ENCODE data around the gene EZR.

DNA sequence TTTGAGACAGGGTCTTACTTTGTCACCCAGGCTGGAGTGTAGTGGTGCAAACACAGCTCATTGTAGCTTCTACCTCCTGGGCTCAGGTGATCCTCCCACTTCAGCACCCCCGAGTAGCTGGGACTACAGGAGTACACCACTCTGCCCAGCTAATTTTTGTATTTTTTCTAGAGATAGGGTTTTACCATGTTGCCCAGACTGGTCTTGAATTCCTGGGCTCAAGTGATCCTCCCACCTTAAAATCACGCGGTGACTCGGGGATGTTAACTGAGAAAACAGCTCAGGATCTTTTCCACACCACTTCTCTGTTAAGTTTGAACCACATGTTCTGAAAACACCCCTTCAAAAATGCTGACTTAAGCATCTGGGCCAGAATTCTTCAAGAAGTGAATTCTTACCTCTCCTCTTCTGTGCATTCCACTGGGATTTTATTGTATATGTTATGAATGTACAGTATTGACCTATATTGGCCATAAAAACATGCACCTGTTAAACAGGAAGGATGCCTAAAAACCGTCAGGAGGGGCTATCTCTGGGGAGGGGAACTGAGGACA, 96.9 kb downstream of the EZR start:
- TF ChIP-seq, protein P1, sequence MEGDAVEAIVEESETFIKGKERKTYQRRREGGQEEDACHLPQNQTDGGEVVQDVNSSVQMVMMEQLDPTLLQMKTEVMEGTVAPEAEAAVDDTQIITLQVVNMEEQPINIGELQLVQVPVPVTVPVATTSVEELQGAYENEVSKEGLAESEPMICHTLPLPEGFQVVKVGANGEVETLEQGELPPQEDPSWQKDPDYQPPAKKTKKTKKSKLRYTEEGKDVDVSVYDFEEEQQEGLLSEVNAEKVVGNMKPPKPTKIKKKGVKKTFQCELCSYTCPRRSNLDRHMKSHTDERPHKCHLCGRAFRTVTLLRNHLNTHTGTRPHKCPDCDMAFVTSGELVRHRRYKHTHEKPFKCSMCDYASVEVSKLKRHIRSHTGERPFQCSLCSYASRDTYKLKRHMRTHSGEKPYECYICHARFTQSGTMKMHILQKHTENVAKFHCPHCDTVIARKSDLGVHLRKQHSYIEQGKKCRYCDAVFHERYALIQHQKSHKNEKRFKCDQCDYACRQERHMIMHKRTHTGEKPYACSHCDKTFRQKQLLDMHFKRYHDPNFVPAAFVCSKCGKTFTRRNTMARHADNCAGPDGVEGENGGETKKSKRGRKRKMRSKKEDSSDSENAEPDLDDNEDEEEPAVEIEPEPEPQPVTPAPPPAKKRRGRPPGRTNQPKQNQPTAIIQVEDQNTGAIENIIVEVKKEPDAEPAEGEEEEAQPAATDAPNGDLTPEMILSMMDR (IDR thresholded peaks at IDR 0.05; ENCODE audit: borderline replicate concordance, extremely low read depth, low read length, poor library complexity, severe bottlenecking): no peak
- TF ChIP-seq EZH2 (IDR thresholded peaks at IDR 0.05; ENCODE audit: borderline replicate concordance, low read depth, low read length, severe bottlenecking): no peak
